Measurements from ENCODE around the gene CLEC10A. TPM values are rescaled to one million over a fixed set of nuclear protein-coding genes. Genes with fewer than 3 reads are reported as not detected.
"Not testable (repeated sequence)": the region's sequence is repeated elsewhere in the genome, so short reads cannot be mapped to it uniquely, and the experiment has no call there.

Gene CLEC10A
- total RNA-seq, 1 donor from 2014 or later: not detected

- H3K4me2 ChIP-seq (ENCODE audit: low read length): no peak overlapping the region
- FAIRE-seq: no peak
These were observed 43.8 kb upstream of the CLEC10A start for GRCh38 chr17:7123844-7124243.

GRCh38 chr17:7122381-7122780 lies 42.3 kb upstream of the CLEC10A start:
- no peaks in the 10 kb centered on the region for H3K36me3 Mint-ChIP-seq (ENCODE audit: low read depth, unreplicated experiment)
- H3K4me3 ChIP-seq (ENCODE audit: insufficient read depth, low read depth, low read length): no peak overlapping the region
- H3K4me1 Mint-ChIP-seq (ENCODE audit: low read depth, unreplicated experiment): no peaks in the 10 kb centered on the region
- no peak overlapping the region for H3K4me2 ChIP-seq (ENCODE audit: low read length)
- no peaks in the 10 kb centered on the region for H3K9me3 ChIP-seq (ENCODE audit: insufficient read depth, low read depth, low read length)
- H3K4me1 ChIP-seq (ENCODE audit: insufficient read depth, low read length): no peaks in the 10 kb centered on the region
- H3K9me3 Mint-ChIP-seq (ENCODE audit: unreplicated experiment): peaks cover 2% of the 10 kb centered on the region
- no peak overlapping the region for H3K4me3 Mint-ChIP-seq (ENCODE audit: unreplicated experiment)
- no peaks in the 10 kb centered on the region for H3K79me2 ChIP-seq (ENCODE audit: insufficient read depth, low read length)
- no peaks in the 10 kb centered on the region for H3K36me3 ChIP-seq (ENCODE audit: insufficient read depth, low read length)
- H3K9ac ChIP-seq (ENCODE audit: low read length): no peak overlapping the region
- no peak for DNase-seq (ENCODE audit: low read depth)
- no peak overlapping the region for H3K27ac Mint-ChIP-seq (ENCODE audit: unreplicated experiment)
- no peak overlapping the region for H2AFZ ChIP-seq (ENCODE audit: low read depth, low read length)
- H4K20me1 ChIP-seq (ENCODE audit: insufficient read depth, low read length): no peaks in the 10 kb centered on the region
- peaks cover 19% of the 10 kb centered on the region for H3K27me3 Mint-ChIP-seq (ENCODE audit: low read depth, unreplicated experiment)
- no peak overlapping the region for H3K27ac ChIP-seq (ENCODE audit: low read depth, low read length)
- peaks cover 16% of the 10 kb centered on the region for H3K27me3 ChIP-seq (ENCODE audit: insufficient read depth, low read length)
- FAIRE-seq: no peak
- TF ChIP-seq CTCF (IDR thresholded peaks at IDR 0.05; ENCODE audit: insufficient read depth, low read depth, low read length) (no peak), EZH2 (IDR thresholded peaks at IDR 0.05; ENCODE audit: insufficient read depth, low read length) (no peak)

More at GRCh38 chr17:7123844-7124243, 43.8 kb upstream of the CLEC10A start:
- H3K4me3 ChIP-seq (ENCODE audit: insufficient read depth, low read depth, low read length): no peak overlapping the region
- Mint-ChIP-seq H3K36me3 (ENCODE audit: low read depth, unreplicated experiment) (no peaks in the 10 kb centered on the region), H3K9me3 (ENCODE audit: unreplicated experiment) (no peaks in the 10 kb centered on the region), H3K4me3 (ENCODE audit: unreplicated experiment) (no peak overlapping the region), H3K27ac (ENCODE audit: unreplicated experiment) (no peak overlapping the region), H3K4me1 (ENCODE audit: low read depth, unreplicated experiment) (no peaks in the 10 kb centered on the region), H3K27me3 (ENCODE audit: low read depth, unreplicated experiment) (peaks cover 19% of the 10 kb centered on the region)
- DNase-seq (ENCODE audit: low read depth): no peak
- H3K36me3 ChIP-seq (ENCODE audit: insufficient read depth, low read length): no peaks in the 10 kb centered on the region
- TF ChIP-seq CTCF (IDR thresholded peaks at IDR 0.05; ENCODE audit: insufficient read depth, low read depth, low read length) (no peak), EZH2 (IDR thresholded peaks at IDR 0.05; ENCODE audit: insufficient read depth, low read length) (no peak)
- no peak overlapping the region for H3K27ac ChIP-seq (ENCODE audit: low read depth, low read length)
- no peaks in the 10 kb centered on the region for H3K79me2 ChIP-seq (ENCODE audit: insufficient read depth, low read length)
- H3K4me1 ChIP-seq (ENCODE audit: insufficient read depth, low read length): no peaks in the 10 kb centered on the region
- H3K9ac ChIP-seq (ENCODE audit: low read length): no peak overlapping the region
- H4K20me1 ChIP-seq (ENCODE audit: insufficient read depth, low read length): no peaks in the 10 kb centered on the region
- no peak overlapping the region for H2AFZ ChIP-seq (ENCODE audit: low read depth, low read length)
- H3K9me3 ChIP-seq (ENCODE audit: insufficient read depth, low read depth, low read length): no peaks in the 10 kb centered on the region
- H3K27me3 ChIP-seq (ENCODE audit: insufficient read depth, low read length): peaks cover 13% of the 10 kb centered on the region

- H3K36me3 ChIP-seq (ENCODE audit: insufficient read depth, low read length); H3K4me1 ChIP-seq (ENCODE audit: insufficient read depth, low read length): not testable (repeated sequence)
- peaks cover 25% of the 10 kb centered on the region for H3K27me3 ChIP-seq (ENCODE audit: insufficient read depth, low read length)
These were observed 40.6 kb upstream of the CLEC10A start for GRCh38 chr17:7120635-7121034.

More at GRCh38 chr17:7120635-7121034, 40.6 kb upstream of the CLEC10A start:
- DNase-seq (ENCODE audit: low read depth); H2AFZ ChIP-seq (ENCODE audit: low read depth, low read length); H3K9ac ChIP-seq (ENCODE audit: low read length); H3K4me3 ChIP-seq (ENCODE audit: insufficient read depth, low read depth, low read length); H4K20me1 ChIP-seq (ENCODE audit: insufficient read depth, low read length); H3K4me2 ChIP-seq (ENCODE audit: low read length); H3K36me3 Mint-ChIP-seq (ENCODE audit: low read depth, unreplicated experiment); H3K9me3 ChIP-seq (ENCODE audit: insufficient read depth, low read depth, low read length); H3K4me1 Mint-ChIP-seq (ENCODE audit: low read depth, unreplicated experiment); H3K27ac Mint-ChIP-seq (ENCODE audit: unreplicated experiment); H3K79me2 ChIP-seq (ENCODE audit: insufficient read depth, low read length); FAIRE-seq; H3K9me3 Mint-ChIP-seq (ENCODE audit: unreplicated experiment); H3K27ac ChIP-seq (ENCODE audit: low read depth, low read length); H3K4me3 Mint-ChIP-seq (ENCODE audit: unreplicated experiment): not testable (repeated sequence)
- H3K27me3 Mint-ChIP-seq (ENCODE audit: low read depth, unreplicated experiment): peaks cover 19% of the 10 kb centered on the region
